Stomach smooth muscle (tissue), 2 donors: ENCODE measurements around the gene C2orf66.

ENCODE experiments used
- H3K27ac ChIP-seq: one replicate; pipeline ENCODE4 v1.7.0; 2013; ENCODE audit warnings: mild to moderate bottlenecking, low read length, inconsistent platforms
- H3K27me3 ChIP-seq, 2 donors: one replicate each; pipeline ENCODE4 v1.7.0; 2013; ENCODE audit warnings: low read length in 2 of 2; ENCODE audit not compliant: insufficient read depth in 2 of 2, control insufficient read depth in 1 of 2
- H3K36me3 ChIP-seq, 2 donors: one replicate each; pipeline ENCODE4 v1.7.0; 2013; ENCODE audit warnings: low read length in 2 of 2; ENCODE audit not compliant: control insufficient read depth in 2 of 2, insufficient read depth in 2 of 2
- H3K4me1 ChIP-seq: one replicate; pipeline ENCODE4 v1.7.0; 2013; ENCODE audit warnings: low read length; ENCODE audit not compliant: control insufficient read depth, insufficient read depth
- H3K4me3 ChIP-seq, 2 donors: one replicate each; pipeline ENCODE4 v1.7.0; 2013; ENCODE audit warnings: low read length in 2 of 2
- H3K9ac ChIP-seq, 2 donors: one replicate each; pipeline ENCODE4 v1.7.0; 2013; ENCODE audit warnings: low read length in 2 of 2, mild to moderate bottlenecking in 1 of 2
- H3K9me3 ChIP-seq, 2 donors: one replicate each; pipeline ENCODE4 v1.7.0; 2013; ENCODE audit warnings: low read length in 2 of 2; ENCODE audit not compliant: control insufficient read depth in 2 of 2
- donor health status: healthy.
- donor health status: Pancreatic carcinoma.

Gene C2orf66

GRCh38 chr2:196809260-196809659 is at the start of gene C2orf66:
Gene C2orf66, minus strand, starts transcription at chr2:196809355. Its CDS starts 19 bp downstream, at chr2:196809336.
- H3K9ac ChIP-seq, result no peak within 1 kb of the TSS
- no peak within 1 kb of the TSS for H3K27ac ChIP-seq
- H3K27me3 ChIP-seq, result no peaks in the 10 kb centered on the region
- H3K36me3 ChIP-seq, result no peaks in the 10 kb centered on the region
- no peak within 1 kb of the TSS for H3K4me3 ChIP-seq
- no peaks in the 10 kb centered on the region for H3K9me3 ChIP-seq
- H3K4me1 ChIP-seq, result no peaks in the 10 kb centered on the region

DNA sequence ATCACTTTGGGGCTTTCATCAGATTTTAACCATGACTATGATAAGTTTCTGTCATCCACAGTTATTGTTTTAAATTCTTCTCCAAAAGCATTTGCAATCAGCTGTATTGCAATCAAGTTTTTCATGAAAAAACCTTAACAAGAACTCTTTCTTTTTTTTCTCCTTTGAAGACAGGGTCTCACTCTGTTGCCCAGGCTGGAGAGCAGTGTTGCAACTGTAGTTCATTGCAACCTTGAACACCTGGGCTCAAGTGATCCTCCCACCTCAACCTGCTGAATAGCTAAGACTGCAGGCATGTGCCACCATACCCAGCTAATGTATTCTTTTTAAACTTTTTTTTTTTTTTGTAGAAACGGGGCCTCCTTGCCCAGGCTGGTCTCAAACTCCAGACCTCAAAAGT is 45.5 kb upstream of the C2orf66 start:
- H3K4me3 ChIP-seq, result no peak overlapping the region
- H3K9me3 ChIP-seq, result no peaks in the 10 kb centered on the region
- no peaks in the 10 kb centered on the region for H3K27me3 ChIP-seq
- H3K27ac ChIP-seq, result no peak overlapping the region
- no peaks in the 10 kb centered on the region for H3K36me3 ChIP-seq
- no peaks in the 10 kb centered on the region for H3K4me1 ChIP-seq
- H3K9ac ChIP-seq, result no peak overlapping the region

DNA sequence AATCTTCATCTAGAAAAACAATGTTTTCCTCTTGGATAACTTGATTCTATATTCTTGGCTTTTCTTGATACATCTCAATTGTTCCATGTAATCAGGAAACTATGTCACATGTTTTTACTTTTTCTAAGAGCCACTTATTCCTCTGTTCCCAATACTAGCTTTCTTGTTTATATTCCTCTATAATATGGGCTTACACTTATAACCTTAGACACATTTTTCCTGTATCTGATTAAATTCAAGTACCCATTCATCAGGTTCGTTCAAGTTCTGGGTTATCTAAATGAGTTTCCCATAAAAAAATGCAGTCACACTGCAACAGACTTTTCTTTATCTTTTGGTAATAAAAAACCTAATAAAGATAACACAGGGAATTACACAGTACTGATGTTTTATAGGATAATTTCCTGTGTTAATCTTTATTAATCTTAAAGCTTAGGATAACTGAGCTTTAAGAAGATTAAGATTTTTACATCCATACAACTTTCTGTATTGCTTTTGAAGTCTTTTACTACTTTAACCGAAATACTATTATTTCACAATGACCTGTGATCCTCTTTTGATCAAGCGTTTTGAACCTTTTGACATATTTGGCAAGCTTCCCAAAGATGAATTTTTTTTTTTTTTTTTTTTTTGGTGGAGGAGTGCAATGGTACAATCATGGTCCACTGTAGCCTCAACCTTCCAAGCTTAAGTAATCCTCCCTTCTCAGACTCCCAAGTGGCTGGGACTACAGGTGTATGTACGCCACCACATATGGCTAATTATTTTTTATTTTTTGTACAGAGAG is 44.3 kb upstream of the C2orf66 start:
- Histone ChIP-seq H3K4me1 (no peaks in the 10 kb centered on the region), H3K9ac (no peak overlapping the region), H3K4me3 (no peak overlapping the region), H3K36me3 (no peaks in the 10 kb centered on the region), H3K9me3 (no peaks in the 10 kb centered on the region), H3K27me3 (no peaks in the 10 kb centered on the region), H3K27ac (no peak overlapping the region)

GRCh38 chr2:196851088-196851487 is 41.9 kb upstream of the C2orf66 start:
- no peaks in the 10 kb centered on the region for H3K9me3 ChIP-seq
- H3K4me3 ChIP-seq, result no peak overlapping the region
- H3K36me3 ChIP-seq, result peaks cover 2 to 3% of the 10 kb centered on the region in 2 donors
- H3K27ac ChIP-seq, result no peak overlapping the region
- H3K4me1 ChIP-seq, result no peaks in the 10 kb centered on the region
- no peaks in the 10 kb centered on the region for H3K27me3 ChIP-seq
- no peak overlapping the region for H3K9ac ChIP-seq

DNA sequence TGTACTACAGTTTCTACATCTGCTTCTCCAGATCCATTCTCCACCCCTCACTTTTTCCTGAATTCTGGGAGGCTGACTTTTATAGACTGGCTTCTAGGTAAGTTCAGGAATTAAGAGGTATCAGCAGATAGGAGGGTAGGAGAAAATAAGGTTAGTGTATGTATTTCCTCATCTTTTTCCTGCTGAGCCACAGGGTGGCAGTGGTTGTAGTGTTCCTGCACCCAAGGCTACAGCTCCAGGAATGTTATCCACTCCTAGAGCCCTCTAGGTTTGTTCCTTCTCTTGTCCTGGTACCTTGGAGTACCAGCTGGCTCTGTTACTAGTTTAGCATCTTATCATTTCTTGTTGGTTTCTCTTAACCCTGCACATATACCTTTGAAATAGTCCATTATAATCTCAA is 40.7 kb upstream of the C2orf66 start:
- Histone ChIP-seq H3K9ac (no peak overlapping the region), H3K27ac (no peak overlapping the region), H3K4me3 (no peak overlapping the region), H3K9me3 (no peaks in the 10 kb centered on the region), H3K36me3 (peaks cover 3% of the 10 kb centered on the region in 2 donors), H3K27me3 (no peaks in the 10 kb centered on the region), H3K4me1 (no peaks in the 10 kb centered on the region)

GRCh38 chr2:196846295-196846694 is 37.1 kb upstream of the C2orf66 start:
- Histone ChIP-seq H3K27me3 (no peaks in the 10 kb centered on the region), H3K36me3 (peaks cover 3% of the 10 kb centered on the region in 2 donors), H3K27ac (no peak overlapping the region), H3K9me3 (no peaks in the 10 kb centered on the region), H3K4me1 (no peaks in the 10 kb centered on the region), H3K9ac (no peak overlapping the region), H3K4me3 (no peak overlapping the region)

DNA sequence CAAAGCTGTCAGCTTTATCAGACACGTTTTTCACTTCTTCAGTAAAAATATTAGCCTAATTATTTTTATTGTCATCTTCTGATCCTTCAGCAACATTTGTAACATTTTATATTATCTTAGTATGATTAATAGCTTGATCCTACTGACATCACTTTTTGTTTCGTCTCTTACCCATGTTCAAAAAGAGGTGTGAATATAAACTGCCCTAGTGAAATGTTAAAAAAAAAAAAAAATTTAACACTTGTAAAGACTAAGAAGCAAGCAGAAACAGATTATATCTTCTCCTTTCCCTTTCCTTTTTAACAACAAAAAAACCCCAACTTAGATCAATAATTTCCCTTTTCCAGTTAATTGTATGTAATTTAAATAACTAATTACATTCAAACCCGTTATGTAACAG is 36.2 kb upstream of the C2orf66 start:
- no peaks in the 10 kb centered on the region for H3K9me3 ChIP-seq
- no peaks in the 10 kb centered on the region for H3K27me3 ChIP-seq
- no peak overlapping the region for H3K27ac ChIP-seq
- no peak overlapping the region for H3K9ac ChIP-seq
- H3K4me3 ChIP-seq, result no peak overlapping the region
- H3K4me1 ChIP-seq, result no peaks in the 10 kb centered on the region
- H3K36me3 ChIP-seq, result peaks cover 3% of the 10 kb centered on the region in 2 donors

DNA sequence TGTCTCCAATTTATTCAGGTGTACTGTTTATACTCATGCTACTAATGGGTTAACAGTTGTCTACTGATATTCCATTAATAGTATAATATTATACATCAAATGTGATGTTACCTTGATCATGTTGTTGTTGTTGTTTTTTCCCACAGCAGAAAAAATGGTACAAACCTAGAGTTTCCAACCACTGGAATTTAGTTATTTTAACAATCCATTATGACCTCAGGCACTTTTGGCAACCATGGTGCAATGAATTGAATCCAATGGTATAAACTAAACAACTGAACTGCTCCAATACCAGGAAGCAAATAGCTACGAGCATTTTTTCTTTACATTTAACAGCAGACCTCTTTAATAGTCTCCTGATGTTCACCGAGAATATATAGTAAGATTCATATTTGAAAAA is 31.0 kb upstream of the C2orf66 start:
- H3K4me3 ChIP-seq, result no peak overlapping the region
- H3K36me3 ChIP-seq, result no peaks in the 10 kb centered on the region

GRCh38 chr2:196839574-196839973 is 30.4 kb upstream of the C2orf66 start:
- no peak overlapping the region for H3K27ac ChIP-seq
- no peaks in the 10 kb centered on the region for H3K4me1 ChIP-seq
- H3K9me3 ChIP-seq, result no peaks in the 10 kb centered on the region
- no peaks in the 10 kb centered on the region for H3K27me3 ChIP-seq
- no peaks in the 10 kb centered on the region for H3K36me3 ChIP-seq
- no peak overlapping the region for H3K9ac ChIP-seq
- H3K4me3 ChIP-seq, result no peak overlapping the region

More for the DNA sequence above, 31.0 kb upstream of the C2orf66 start:
- Histone ChIP-seq H3K9me3 (no peaks in the 10 kb centered on the region), H3K9ac (no peak overlapping the region), H3K27me3 (no peaks in the 10 kb centered on the region), H3K4me1 (no peaks in the 10 kb centered on the region), H3K27ac (no peak overlapping the region)

- Histone ChIP-seq H3K27me3 (no peaks in the 10 kb centered on the region), H3K4me1 (no peaks in the 10 kb centered on the region), H3K9ac (no peak overlapping the region), H3K36me3 (no peaks in the 10 kb centered on the region), H3K27ac (no peak overlapping the region), H3K4me3 (no peak overlapping the region), H3K9me3 (no peaks in the 10 kb centered on the region)
Measured at GRCh38 chr2:196836440-196836839, 27.3 kb upstream of the C2orf66 start.

DNA sequence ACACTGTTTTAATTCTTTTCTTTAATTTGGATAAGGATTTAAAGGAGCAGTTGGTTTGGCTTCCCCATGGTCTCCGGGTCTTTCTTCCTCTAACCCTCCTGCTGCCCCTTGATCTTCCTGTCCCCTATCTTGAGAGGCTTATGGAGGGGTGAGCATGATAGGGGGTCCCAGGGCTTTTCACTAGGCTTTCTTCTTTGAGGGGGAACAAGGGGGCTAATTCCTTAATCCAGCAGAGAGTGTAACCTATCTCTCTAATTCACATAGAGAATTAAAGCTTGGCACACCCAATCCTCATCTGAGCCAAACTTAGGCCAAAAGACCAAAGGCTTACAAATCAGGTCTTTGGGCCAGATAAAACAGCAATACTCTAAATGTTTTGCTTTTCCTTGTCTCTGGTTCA is 21.5 kb upstream of the C2orf66 start:
- no peaks in the 10 kb centered on the region for H3K36me3 ChIP-seq
- no peaks in the 10 kb centered on the region for H3K4me1 ChIP-seq
- H3K27ac ChIP-seq, result no peak overlapping the region
- no peak overlapping the region for H3K4me3 ChIP-seq
- H3K9me3 ChIP-seq, result no peaks in the 10 kb centered on the region
- no peak overlapping the region for H3K9ac ChIP-seq
- no peaks in the 10 kb centered on the region for H3K27me3 ChIP-seq
